HG03558 (cell line): Measurements from ENCODE around the gene CDK14.
A peak's percentile ranks its signal among the peaks of the same experiment; 100 is the strongest.
"Not testable (repeated sequence)": the region's sequence is repeated elsewhere in the genome, so short reads cannot be mapped to it uniquely, and the experiment has no call there.

Experiments used
- ATAC-seq: cut with Tn5 transposase; IDR thresholded peaks from one replicate; pipeline ENCODE4 v1.9.1; 2021; ENCODE audit warnings: moderate number of reproducible peaks; ENCODE audit not compliant: unreplicated experiment; ENCODE audit errors: extremely low read depth

CDK14 gene

GRCh38 chr7:90710466-90710850 is 114.3 kb downstream of the CDK14 start:
- ATAC-seq = no peak

GRCh38 chr7:90713628-90714027 is 117.5 kb downstream of the CDK14 start:
- ATAC-seq = no peak

GRCh38 chr7:90715067-90715466 is 118.9 kb downstream of the CDK14 start:
- ATAC-seq = no peak

GRCh38 chr7:90717296-90718060 is 121.4 kb downstream of the CDK14 start:
- no peak for ATAC-seq

GRCh38 chr7:90719155-90719554 is 123.0 kb downstream of the CDK14 start:
- no peak for ATAC-seq

GRCh38 chr7:90720984-90721760 is 125.1 kb downstream of the CDK14 start:
- no peak for ATAC-seq

DNA sequence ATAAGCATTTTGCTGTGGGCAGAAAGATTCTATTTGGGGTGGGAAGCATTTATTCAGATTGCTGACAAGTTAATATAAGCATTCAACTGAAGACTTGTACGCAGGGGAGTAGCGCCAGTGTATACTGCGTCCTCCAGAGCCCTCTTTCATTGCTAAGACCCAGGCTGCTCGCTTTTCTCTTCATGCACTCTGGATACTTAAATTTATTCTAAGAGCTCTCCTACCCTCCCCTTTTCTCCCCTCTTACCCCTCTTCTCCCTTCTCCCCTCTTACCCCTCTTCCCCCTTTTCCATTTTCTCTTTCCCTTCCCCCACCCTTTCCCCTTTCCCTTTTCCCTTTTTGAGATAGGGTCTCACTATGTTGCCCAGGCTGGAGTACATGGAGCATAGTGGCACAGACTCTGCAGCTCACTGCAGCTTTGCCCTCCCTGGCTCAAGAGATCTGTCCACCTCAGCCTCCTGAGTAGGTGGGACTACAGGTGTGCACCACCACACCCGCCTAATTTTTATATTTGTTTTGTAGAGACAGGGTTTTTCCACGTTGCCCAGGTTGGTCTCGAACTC is 125.8 kb downstream of the CDK14 start:
- no peak for ATAC-seq

DNA sequence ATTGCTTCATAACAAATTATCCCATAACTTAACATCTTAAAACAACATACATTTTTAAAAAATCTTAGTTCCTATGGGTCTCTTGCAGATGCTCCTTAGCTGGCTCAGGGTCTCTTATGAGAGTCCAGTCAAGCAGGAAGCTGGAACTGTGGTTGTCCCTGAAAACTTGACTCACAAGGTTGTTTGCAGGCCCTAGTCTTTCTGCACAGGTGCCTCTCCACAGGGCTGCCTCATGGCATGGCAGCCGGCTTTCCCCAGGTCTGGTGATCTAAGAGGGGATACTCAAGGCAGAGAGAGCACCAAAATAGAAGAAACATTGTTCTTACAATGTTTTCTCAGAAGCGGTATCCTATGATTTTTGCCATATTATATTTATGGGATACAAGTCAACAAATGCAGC is 127.1 kb downstream of the CDK14 start:
- ATAC-seq = no peak

GRCh38 chr7:90723866-90724265 is 127.7 kb downstream of the CDK14 start:
- ATAC-seq = no peak

DNA sequence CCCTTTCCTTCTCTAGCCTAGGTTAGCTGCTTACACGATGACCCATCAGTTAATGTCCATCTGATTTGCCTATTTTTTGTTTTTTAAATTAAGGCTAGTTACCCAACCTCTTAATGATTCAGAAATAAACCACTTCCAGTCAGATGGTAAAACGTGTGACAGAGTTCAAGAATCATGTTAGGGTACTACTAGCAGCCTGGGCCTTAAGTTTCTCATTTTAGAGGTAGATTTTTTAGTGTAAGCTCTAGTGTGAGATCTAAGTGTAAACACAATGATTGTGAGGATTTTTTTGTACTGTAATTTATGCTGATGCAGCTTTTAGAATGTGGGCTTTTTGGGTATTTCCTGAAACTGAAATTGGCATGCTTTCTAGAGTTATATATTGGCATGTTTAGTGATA is 130.0 kb downstream of the CDK14 start:
- ATAC-seq = no peak

DNA sequence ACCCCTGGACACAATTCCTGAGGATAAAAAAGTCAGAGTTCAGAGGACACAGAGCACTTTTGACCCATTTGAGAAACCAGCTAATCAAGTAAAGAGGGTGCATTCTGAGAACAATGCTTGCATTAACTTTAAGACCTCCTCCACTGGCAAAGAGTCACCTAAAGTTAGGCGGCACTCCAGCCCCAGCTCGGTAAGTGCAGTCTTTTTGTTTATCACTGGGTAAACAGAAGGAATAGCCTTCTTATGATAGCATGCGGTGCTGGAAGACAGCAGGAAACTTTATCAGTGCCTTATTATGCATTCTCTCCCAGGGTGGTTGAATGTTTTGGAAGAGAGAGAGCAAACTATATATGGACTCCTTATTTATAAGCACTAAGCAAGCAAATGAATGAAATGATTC is 130.5 kb downstream of the CDK14 start:
- ATAC-seq = no peak

DNA sequence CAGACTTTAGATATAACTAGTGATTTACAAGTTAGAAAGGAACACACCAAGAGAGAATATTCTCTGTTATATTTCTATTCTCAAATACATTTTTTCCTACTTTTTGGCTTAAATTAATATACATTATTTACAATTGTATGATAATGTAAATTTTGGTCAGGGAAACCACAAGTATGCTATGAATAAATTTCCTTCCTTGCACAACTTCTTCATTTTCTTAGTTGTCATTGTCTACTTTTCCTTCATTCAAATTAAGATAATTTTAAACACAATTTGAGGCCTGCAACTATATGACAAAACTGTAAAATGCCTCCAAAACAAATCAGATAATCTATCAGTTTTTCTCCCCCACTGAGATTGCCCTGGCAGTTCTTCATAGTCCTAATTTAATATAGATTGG is 131.3 kb downstream of the CDK14 start:
- no peak for ATAC-seq

GRCh38 chr7:90728568-90728967 is 132.4 kb downstream of the CDK14 start:
- ATAC-seq = no peak

DNA sequence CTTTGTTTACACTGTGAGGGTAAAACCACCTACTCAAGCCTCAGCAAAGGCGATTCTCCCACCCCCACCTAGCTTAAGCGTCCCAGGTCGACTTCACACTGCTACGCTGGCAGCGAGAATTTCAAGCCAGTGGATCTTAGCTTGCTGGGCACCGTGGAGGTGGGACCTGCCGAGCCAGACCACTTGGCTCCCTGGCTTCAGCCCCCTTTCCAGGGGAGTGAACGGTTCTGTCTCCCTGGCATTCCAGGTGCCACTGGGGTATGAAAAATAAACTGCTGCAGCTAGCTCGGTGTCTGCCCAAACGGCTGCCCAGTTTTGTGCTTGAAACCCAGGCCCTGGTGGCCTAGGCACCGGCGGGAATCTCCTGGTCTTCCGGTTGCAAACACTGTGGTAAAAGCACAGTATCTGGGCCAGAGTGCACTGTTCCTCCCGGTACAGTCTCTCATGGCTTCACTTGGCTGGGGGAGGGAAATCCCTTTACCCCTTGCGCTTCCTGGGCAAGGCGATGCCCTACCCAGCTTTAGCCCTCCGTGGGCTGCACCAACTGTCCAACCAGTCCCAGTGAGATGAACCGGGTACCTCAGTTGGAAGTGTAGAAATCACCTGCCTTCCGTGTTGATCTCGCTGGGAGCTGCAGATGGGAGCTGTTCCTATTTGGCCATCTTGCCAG is 139.6 kb downstream of the CDK14 start:
- not testable (repeated sequence) for ATAC-seq

- ATAC-seq = no peak
Measured at GRCh38 chr7:90736316-90736715, 140.2 kb downstream of the CDK14 start.

- peak; percentile 96 for ATAC-seq
Measured at GRCh38 chr7:90736968-90737939, 141.1 kb downstream of the CDK14 start.

DNA sequence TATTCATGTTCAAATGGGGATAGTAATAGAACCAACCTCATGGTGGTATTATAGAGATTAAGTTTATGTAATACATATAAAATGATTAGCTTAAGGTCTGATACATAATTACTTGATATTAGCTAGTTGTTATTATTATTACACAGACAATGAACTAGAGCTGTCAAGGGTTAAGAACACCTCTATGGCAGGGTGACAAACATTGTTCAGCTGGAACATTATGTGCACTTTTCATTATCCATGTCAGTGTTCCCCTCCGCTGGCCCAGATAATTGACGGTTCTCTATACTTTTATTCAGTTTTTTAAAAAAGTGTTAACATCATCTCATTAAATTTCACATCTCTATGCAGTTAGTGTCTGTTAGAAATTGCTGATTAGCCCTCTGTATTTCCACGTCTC is 142.1 kb downstream of the CDK14 start:
- ATAC-seq = no peak

DNA sequence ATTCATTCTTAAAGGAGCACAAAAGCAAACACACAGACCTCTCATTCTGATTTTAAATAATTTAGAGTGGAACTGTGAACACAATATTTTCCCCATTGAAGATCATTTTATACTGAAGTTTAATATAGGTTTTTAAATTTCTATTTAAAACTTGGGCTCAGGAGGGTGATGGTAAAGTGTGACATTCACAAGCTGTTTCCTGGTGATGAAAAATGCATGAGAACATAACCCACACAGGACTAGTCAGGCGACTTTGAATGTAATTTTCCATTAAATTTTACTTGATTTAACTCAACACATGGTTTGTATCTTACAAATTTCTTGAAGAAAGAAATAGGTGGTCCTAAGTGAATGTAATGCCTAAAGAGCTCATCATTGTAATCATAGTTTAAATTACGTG is 143.6 kb downstream of the CDK14 start:
- no peak for ATAC-seq

DNA sequence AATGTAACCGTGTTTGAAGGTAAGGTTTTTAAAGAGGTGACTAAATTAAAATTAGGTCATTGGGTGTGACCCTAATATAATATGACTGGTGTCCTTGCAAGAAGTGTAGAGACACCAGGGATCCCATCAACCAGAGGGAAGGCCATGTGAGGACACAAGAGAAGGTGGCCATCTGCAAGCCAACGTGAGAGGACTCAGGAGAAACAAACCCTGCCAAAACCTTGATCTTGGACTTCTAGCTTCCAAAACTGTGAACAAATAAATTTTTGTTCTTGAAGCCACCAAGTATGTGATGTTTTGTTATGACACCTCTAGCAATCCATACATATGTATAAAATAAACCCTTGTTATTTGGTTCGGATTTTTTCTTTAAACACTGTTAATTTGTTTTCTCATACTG is 144.3 kb downstream of the CDK14 start:
- no peak for ATAC-seq

DNA sequence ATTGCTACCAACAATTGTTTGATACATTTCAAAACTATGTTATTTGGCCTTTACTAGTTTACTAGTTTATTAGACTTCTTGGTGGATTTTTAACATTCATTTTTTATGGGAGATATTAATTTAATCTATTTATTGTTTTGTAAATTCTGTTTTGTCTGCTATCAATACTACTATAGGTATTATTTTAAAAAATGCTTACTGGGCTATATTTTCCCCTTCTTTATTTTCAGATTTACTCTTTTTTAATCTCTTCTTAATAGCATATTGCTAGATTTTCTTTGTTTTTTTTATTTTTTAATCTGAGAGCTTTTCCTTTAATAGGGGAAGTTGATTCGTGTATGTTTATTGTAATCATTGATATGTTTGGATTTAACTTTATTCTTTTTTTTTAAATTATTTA is 147.5 kb downstream of the CDK14 start:
- ATAC-seq = no peak
